Mesothelial cell of epicardium (in vitro differentiated cells): ENCODE data around the gene DQX1. TPM values are rescaled to one million over a fixed set of nuclear protein-coding genes. Genes with fewer than 3 reads are reported as not detected.

Experiments
- DNase-seq, 2 experiments: peaks; one replicate each; pipeline ENCODE4 v3.0.0; 2021; ENCODE audit warnings: low spot score in 2 of 2; ENCODE audit not compliant: unreplicated experiment in 2 of 2
- H3K27ac Mint-ChIP-seq: 2 replicates; pipeline ENCODE4 v1.8.0; 2021; ENCODE audit warnings: mixed read lengths
- H3K27me3 Mint-ChIP-seq: 2 replicates; pipeline ENCODE4 v1.8.0; 2021; ENCODE audit warnings: low read depth, mixed read lengths
- H3K36me3 Mint-ChIP-seq: 2 replicates; pipeline ENCODE4 v1.8.0; 2021; ENCODE audit warnings: mixed read lengths
- H3K4me1 Mint-ChIP-seq: 2 replicates; pipeline ENCODE4 v1.8.0; 2021; ENCODE audit warnings: mixed read lengths
- H3K4me3 Mint-ChIP-seq: 2 replicates; pipeline ENCODE4 v1.8.0; 2021; ENCODE audit warnings: mild to moderate bottlenecking, moderate library complexity, mixed read lengths
- H3K9me3 Mint-ChIP-seq: 2 replicates; pipeline ENCODE4 v1.8.0; 2021; ENCODE audit warnings: mixed read lengths
- CTCF ChIP-seq: fragments of 200-600 bp; sonication (generic); IDR thresholded peaks from one replicate; pipeline ENCODE4 v1.5.0; 2021; ENCODE audit warnings: antibody characterized with exemption; ENCODE audit not compliant: unreplicated experiment
- total RNA-seq: library from RNA; stranded (reverse); gene quantifications from 3 replicates; pipeline ENCODE4 v1.2.1, GENCODE V29; 2021

Gene DQX1
- total RNA-seq, 1 donor from 2014 or later = 0.42 TPM

- Mint-ChIP-seq H3K4me1 (peaks cover 17% of the 10 kb centered on the region), H3K9me3 (no peaks in the 10 kb centered on the region), H3K4me3 (no peak overlapping the region), H3K36me3 (peaks cover 3% of the 10 kb centered on the region), H3K27ac (no peak overlapping the region), H3K27me3 (peaks cover 6% of the 10 kb centered on the region)
- no peak for DNase-seq
- no peak for TF ChIP-seq CTCF
Measured at GRCh38 chr2:74546004-74546403, 20.0 kb upstream of the DQX1 start.

DNA sequence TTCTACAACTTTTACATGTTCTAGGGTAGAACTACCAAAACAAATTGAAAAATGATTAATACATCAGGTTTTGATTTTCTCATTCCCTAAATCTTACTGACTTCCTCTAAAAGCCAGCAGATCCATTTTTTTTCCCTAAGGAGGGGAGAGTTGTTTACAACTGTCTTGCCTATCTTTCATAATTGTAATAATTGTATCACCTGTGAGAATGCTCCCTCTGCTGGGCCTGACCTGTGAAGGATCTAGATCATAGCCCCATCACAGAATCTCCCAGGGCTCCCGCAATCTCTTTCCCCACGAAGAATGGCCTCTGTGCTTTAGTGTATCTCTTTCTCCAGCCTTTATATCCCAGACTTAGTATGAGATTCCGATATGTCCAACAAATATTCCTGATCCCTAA, 18.6 kb upstream of the DQX1 start:
- H3K27me3 Mint-ChIP-seq = peaks cover 5% of the 10 kb centered on the region
- H3K27ac Mint-ChIP-seq = no peak overlapping the region
- DNase-seq = no peak
- no peak overlapping the region for H3K4me3 Mint-ChIP-seq
- TF ChIP-seq CTCF = no peak
- H3K4me1 Mint-ChIP-seq = peaks cover 10% of the 10 kb centered on the region
- H3K9me3 Mint-ChIP-seq = no peaks in the 10 kb centered on the region
- peaks cover 3% of the 10 kb centered on the region for H3K36me3 Mint-ChIP-seq

- Mint-ChIP-seq H3K36me3 (peaks cover 3% of the 10 kb centered on the region), H3K27ac (no peak overlapping the region), H3K4me3 (no peak overlapping the region), H3K4me1 (peaks cover under 1% of the 10 kb centered on the region), H3K27me3 (peaks cover 4% of the 10 kb centered on the region), H3K9me3 (no peaks in the 10 kb centered on the region)
- TF ChIP-seq CTCF = no peak
- DNase-seq = no peak
Measured at GRCh38 chr2:74542978-74543377, 16.9 kb upstream of the DQX1 start.

DNA sequence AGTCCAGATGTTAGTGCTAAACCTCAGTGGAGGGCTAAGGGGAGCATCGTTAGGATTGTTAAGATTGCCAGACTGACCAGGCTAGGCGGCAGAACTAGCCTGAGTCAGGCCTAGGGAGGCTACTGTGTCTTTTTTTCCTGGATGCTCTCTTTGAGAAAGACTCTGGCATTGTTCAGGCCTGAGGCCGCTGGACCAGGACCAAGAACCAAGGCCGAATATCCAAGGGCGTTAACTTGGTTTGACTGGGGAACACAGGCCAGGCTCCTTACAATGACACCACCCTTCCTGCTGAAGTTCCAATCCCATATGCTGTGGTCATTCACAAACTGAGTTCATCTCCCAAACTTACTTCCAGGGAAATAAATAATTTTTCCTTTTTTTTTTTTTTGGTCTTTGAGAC, 14.3 kb upstream of the DQX1 start:
- Mint-ChIP-seq H3K4me1 (no peaks in the 10 kb centered on the region), H3K27me3 (no peaks in the 10 kb centered on the region), H3K27ac (no peak overlapping the region), H3K4me3 (no peak overlapping the region), H3K36me3 (peaks cover 3% of the 10 kb centered on the region), H3K9me3 (no peaks in the 10 kb centered on the region)
- DNase-seq = no peak
- no peak for TF ChIP-seq CTCF

DNA sequence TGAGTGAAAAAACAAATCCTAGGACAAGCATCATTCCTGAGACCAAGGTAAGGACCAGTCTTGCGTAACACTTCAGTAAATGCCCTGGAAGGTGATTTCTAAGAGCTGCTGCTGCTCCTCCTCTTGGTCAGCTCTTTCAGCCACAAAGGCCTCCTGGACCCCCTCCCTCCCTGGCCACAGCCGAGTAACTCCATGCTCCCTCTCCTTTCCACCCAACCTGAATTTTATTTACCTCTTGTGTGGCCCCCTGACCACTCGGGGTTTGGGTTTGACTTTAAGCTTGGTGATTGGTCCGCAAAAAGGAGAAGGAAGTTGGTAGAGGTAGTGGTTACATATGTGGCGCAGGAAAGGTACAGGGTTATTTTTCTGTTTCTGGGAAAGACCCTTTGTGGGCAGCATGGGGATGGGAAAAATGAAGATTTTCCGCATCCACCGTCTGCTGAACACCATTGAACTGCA, 12.9 kb upstream of the DQX1 start:
- no peak for TF ChIP-seq CTCF
- Mint-ChIP-seq H3K27ac (no peak overlapping the region), H3K27me3 (no peaks in the 10 kb centered on the region), H3K4me3 (no peak overlapping the region), H3K9me3 (no peaks in the 10 kb centered on the region), H3K36me3 (peaks cover 3% of the 10 kb centered on the region), H3K4me1 (no peaks in the 10 kb centered on the region)
- DNase-seq = no peak

DNA sequence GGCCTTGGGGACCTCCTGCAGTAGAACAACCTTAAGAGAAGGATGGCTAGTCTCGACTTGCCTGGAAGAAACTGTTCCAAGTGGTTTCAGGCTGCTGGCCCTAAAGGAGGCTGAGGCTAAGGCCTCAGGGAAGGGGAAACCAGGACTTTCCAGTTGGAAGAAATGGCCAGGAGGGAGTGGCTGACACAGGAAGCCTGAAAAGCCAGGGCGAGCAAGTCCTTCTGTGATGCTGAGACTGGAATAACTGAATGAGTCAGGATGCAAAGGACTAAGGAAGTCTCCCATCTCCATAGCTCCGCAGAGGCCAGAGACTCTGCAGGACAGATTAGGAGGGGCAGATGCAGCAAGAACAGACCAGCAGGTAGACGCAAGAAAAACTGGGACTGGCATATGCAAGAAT, 11.1 kb upstream of the DQX1 start:
- H3K36me3 Mint-ChIP-seq = peaks cover under 1% of the 10 kb centered on the region

More for the DNA sequence above, 11.1 kb upstream of the DQX1 start:
- H3K27me3 Mint-ChIP-seq = no peaks in the 10 kb centered on the region
- TF ChIP-seq CTCF = no peak
- DNase-seq = no peak
- H3K9me3 Mint-ChIP-seq = no peaks in the 10 kb centered on the region
- H3K4me3 Mint-ChIP-seq = no peak overlapping the region
- no peak overlapping the region for H3K27ac Mint-ChIP-seq
- peaks cover under 1% of the 10 kb centered on the region for H3K4me1 Mint-ChIP-seq
